ENCODE results near the gene CENPS.

Gene CENPS

DNA sequence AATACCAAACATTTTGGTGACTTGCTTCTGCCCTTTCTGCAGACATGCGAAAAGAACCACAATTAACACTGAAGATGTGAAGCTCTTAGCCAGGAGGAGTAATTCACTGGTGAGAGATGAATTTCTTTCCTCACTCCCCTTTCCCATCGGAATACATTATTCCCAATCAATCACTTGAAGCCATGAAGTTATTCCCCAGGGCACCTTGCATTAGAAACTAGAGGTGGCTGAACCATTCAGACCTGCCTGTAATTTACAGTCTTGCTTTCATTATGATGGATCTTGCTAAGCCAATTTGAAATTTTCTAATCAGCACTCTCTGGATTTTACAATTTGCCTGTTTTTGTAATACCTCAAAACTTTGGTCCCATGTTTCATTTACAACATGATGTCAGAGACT is 10.1 kb downstream of the CENPS start:
- Histone ChIP-seq H3K36me3 (ENCODE audit: control insufficient read depth, insufficient read depth, low read length) (no peaks in the 10 kb centered on the region), H3K4me3 (replicated peaks; ENCODE audit: low read depth, low read length) (no peak overlapping the region), H3K27me3 (replicated peaks; ENCODE audit: control insufficient read depth, insufficient read depth, low read length) (no peaks in the 10 kb centered on the region)
- TF ChIP-seq, protein P1, sequence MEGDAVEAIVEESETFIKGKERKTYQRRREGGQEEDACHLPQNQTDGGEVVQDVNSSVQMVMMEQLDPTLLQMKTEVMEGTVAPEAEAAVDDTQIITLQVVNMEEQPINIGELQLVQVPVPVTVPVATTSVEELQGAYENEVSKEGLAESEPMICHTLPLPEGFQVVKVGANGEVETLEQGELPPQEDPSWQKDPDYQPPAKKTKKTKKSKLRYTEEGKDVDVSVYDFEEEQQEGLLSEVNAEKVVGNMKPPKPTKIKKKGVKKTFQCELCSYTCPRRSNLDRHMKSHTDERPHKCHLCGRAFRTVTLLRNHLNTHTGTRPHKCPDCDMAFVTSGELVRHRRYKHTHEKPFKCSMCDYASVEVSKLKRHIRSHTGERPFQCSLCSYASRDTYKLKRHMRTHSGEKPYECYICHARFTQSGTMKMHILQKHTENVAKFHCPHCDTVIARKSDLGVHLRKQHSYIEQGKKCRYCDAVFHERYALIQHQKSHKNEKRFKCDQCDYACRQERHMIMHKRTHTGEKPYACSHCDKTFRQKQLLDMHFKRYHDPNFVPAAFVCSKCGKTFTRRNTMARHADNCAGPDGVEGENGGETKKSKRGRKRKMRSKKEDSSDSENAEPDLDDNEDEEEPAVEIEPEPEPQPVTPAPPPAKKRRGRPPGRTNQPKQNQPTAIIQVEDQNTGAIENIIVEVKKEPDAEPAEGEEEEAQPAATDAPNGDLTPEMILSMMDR (IDR thresholded peaks at IDR 0.05; ENCODE audit: insufficient read depth, low read length, poor library complexity, severe bottlenecking) = no peak
- DNase-seq (ENCODE audit: extremely low read depth, insufficient read length) = no peak

DNA sequence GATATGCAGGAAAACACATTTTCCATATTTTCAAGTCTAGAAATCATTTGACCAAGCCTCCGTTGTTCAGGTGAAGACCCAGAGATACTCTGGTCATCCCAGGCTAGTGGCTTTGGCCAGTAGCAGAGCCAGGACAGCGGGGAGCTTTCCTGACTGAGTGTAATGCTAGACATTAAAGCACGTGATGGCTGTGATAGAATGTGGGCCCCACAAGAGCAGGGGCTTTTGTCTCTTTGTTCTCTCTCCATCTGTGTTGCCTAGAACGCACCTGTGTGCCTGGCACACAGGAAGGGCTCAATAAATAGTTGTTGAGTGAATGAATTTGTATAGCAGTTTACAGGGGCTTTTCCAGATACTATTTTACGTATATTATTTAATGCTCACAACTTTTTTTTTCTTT is 10.6 kb downstream of the CENPS start:
- TF ChIP-seq, protein P1 (IDR thresholded peaks at IDR 0.05; ENCODE audit: insufficient read depth, low read length, poor library complexity, severe bottlenecking) = no peak

DNA sequence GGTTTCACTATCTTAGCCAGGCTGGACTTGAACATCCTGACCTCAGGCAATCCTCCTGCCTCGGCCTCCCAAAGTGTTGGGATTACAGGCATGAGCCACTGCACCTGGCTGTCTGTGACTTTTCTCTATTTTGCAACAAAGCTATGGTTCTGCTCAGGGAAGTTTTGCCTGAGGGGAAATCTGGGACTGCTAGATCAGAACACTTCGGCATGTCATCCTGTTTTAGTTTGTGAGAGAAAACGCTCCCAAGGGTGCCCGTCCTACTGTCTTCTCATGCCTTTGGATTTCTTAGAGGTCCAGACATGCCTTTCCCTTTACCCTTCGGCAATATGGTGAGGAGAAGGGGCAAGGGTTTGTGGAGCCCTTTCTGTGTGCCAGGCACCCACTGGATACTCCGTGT is 14.0 kb downstream of the CENPS start:
- Histone ChIP-seq H3K27me3 (replicated peaks; ENCODE audit: control insufficient read depth, insufficient read depth, low read length) (no peaks in the 10 kb centered on the region), H3K4me3 (replicated peaks; ENCODE audit: low read depth, low read length) (no peak overlapping the region), H3K36me3 (ENCODE audit: control insufficient read depth, insufficient read depth, low read length) (no peaks in the 10 kb centered on the region)
- no peak for DNase-seq (ENCODE audit: extremely low read depth, insufficient read length)
- TF ChIP-seq, protein P1 (IDR thresholded peaks at IDR 0.05; ENCODE audit: insufficient read depth, low read length, poor library complexity, severe bottlenecking) = no peak

More for the DNA sequence above, 10.6 kb downstream of the CENPS start:
- Histone ChIP-seq H3K4me3 (replicated peaks; ENCODE audit: low read depth, low read length) (no peak overlapping the region), H3K36me3 (ENCODE audit: control insufficient read depth, insufficient read depth, low read length) (no peaks in the 10 kb centered on the region), H3K27me3 (replicated peaks; ENCODE audit: control insufficient read depth, insufficient read depth, low read length) (no peaks in the 10 kb centered on the region)
- no peak for DNase-seq (ENCODE audit: extremely low read depth, insufficient read length)

DNA sequence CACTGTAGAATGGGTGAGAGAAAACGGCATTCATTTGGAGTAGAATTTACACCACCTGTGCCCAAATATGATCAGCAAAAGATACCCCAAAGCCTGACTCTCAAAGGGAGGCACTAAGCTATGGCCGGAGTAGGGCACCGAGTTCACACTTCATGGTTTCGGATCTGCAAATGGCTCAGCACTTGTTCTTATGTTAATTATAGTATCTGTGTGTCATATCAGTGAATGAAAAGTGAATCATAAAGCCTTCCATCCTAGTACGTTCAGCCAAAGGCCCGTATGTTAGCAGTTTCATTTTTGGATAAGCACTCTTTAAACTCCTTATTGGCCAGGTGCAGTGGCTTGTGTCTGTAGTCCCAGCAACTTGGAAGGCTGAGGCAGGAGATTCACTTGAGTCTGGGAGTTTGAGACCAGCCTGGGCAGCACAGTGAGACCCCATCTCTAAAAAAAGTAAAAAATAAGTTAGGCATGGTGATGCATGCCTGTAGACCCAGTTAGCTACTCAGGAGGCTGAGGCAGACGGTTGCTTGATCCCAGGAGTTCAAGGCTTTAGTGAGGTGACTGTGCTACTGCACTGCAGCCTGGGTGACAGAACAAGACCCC is 14.7 kb downstream of the CENPS start:
- DNase-seq (ENCODE audit: extremely low read depth, insufficient read length) = no peak
- TF ChIP-seq, protein P1 (IDR thresholded peaks at IDR 0.05; ENCODE audit: insufficient read depth, low read length, poor library complexity, severe bottlenecking) = no peak
- Histone ChIP-seq H3K4me3 (replicated peaks; ENCODE audit: low read depth, low read length) (no peak overlapping the region), H3K36me3 (ENCODE audit: control insufficient read depth, insufficient read depth, low read length) (no peaks in the 10 kb centered on the region), H3K27me3 (replicated peaks; ENCODE audit: control insufficient read depth, insufficient read depth, low read length) (no peaks in the 10 kb centered on the region)

DNA sequence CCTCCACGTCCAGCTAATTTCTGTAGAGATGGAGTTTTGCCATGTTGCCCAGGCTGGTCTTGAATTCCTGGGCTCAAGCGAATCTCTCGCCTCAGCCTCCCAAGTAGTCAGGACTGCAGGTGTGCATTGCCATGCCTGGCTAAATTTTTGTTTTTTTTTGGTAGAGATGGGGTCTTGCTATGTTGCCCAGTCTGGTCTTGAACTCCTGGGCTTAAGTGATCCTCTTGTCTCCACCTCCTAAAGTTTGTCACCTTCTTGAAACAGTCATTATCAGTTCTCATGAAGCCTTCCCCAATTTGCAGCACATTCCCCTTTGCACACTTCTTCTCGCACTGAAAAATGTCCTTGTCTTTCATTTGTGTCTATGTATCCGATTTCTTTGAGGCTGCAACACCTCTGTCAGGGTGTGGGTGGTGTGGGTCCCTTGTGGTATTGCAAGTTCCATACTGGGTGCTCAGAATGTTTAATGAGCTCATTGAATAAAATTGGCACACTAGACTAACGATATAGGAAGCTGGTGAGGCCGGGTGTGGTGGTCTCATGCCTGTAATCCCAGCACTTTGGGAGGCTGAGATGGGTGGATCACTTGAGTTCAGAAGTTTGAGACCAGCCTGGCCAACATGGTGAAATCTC is 16.7 kb downstream of the CENPS start:
- no peak for DNase-seq (ENCODE audit: extremely low read depth, insufficient read length)
- Histone ChIP-seq H3K4me3 (replicated peaks; ENCODE audit: low read depth, low read length) (no peak overlapping the region), H3K36me3 (ENCODE audit: control insufficient read depth, insufficient read depth, low read length) (no peaks in the 10 kb centered on the region), H3K27me3 (replicated peaks; ENCODE audit: control insufficient read depth, insufficient read depth, low read length) (no peaks in the 10 kb centered on the region)
- TF ChIP-seq, protein P1 (IDR thresholded peaks at IDR 0.05; ENCODE audit: insufficient read depth, low read length, poor library complexity, severe bottlenecking) = no peak

Measured in GM06990 (cell line).